GM12801 (cell line): ENCODE measurements around the gene CDCP1.

Experiments used
- CTCF ChIP-seq: IDR thresholded peaks from one replicate; pipeline ENCODE4 v1.5.1; 2011; ENCODE audit warnings: control low read depth; ENCODE audit not compliant: insufficient read length; ENCODE audit errors: extremely low read depth

The CDCP1 gene

GRCh38 chr3:45179163-45179562 lies 33.0 kb upstream of the CDCP1 start:
- TF ChIP-seq CTCF = no peak

DNA sequence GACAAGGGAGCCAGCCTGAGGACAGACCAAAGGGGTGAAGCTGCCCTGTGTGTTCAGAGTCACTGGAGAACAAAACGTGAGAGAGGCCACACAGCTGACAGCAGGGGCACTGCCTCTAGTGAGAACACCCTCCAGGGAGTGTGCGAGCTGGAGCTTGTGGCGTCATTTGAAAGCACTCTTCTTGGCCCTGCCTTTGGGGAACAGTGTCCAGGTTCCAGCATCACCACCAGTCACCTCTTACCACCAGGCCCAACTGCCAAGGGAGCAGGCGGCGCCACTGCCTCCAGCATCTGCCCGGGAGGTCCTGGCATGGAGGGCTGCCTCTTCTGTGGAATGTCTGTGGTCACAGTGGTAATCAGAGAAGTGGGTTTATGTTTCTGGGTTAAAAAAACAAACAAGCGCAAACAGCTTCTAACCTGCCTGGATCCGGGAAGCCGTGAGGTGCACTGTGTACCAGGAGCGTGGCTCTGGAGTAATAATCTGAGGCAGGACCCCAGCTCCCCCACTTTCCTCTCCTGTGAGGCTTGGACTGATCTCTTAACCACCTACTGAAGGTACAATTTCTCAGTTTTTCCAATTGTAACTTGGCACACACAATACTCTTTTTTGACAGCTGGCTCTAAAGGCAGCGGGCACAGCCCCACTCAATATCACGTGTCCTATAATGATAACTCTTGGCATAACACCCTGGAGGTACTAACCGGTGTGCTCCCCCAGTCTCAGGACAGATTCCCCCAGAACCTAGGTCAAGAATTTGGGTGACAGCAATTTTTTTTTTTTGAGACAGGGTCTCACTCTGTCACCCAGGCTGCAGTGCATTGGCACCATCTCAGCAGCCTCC lies 32.2 kb upstream of the CDCP1 start:
- TF ChIP-seq CTCF = no peak

- TF ChIP-seq CTCF = no peak
Observed at GRCh38 chr3:45176912-45177311, 30.7 kb upstream of the CDCP1 start.

GRCh38 chr3:45174234-45174633 lies 28.1 kb upstream of the CDCP1 start:
- no peak for TF ChIP-seq CTCF

- no peak for TF ChIP-seq CTCF
Observed at GRCh38 chr3:45173776-45174175, 27.6 kb upstream of the CDCP1 start.

DNA sequence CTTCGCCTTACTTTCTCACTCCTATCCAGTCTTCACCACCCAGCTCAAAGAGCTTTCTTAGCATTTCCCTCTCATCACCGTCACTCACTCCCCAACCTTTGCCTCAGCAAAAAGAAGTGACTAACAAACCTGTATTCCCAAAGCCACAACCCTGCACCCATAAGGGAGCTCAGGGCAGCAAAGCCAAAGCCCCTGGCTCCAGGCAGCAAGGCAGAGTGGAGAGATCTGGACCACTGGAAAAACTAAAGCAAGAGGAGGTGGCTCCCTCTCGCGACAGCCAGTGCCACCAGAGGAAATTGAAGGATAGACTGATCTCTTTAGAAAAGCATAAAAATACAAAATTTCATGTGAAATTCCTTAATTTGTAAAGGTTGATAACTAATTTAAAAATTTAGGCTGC lies 25.1 kb upstream of the CDCP1 start:
- TF ChIP-seq CTCF = no peak

GRCh38 chr3:45170096-45170495 lies 23.9 kb upstream of the CDCP1 start:
- no peak for TF ChIP-seq CTCF
